ENCODE data around the gene NUBPL.
"Not testable (repeated sequence)": the region's sequence is repeated elsewhere in the genome, so short reads cannot be mapped to it uniquely, and the experiment has no call there.

NUBPL gene

GRCh38 chr14:31659278-31659677, 98.1 kb downstream of the NUBPL start:
- DNase-seq (ENCODE audit: extremely low spot score, insufficient read length, low read depth) (no peak), FAIRE-seq (no peak)

- DNase-seq (ENCODE audit: extremely low spot score, insufficient read length, low read depth): no peak
- peak; percentile 36 for FAIRE-seq
Observed at GRCh38 chr14:31660191-31660590, 99.0 kb downstream of the NUBPL start.

- FAIRE-seq: no peak
- DNase-seq (ENCODE audit: extremely low spot score, insufficient read length, low read depth): no peak
Observed at GRCh38 chr14:31660728-31661127, 99.5 kb downstream of the NUBPL start.

- DNase-seq (ENCODE audit: extremely low spot score, insufficient read length, low read depth): no peak
- no peak for FAIRE-seq
Observed at GRCh38 chr14:31668348-31668747, 107.1 kb downstream of the NUBPL start.

- no peak for DNase-seq (ENCODE audit: extremely low spot score, insufficient read length, low read depth)
- FAIRE-seq: no peak
Observed at GRCh38 chr14:31672709-31673108, 111.5 kb downstream of the NUBPL start.

GRCh38 chr14:31677052-31677451, 115.8 kb downstream of the NUBPL start:
- DNase-seq (ENCODE audit: extremely low spot score, insufficient read length, low read depth) (no peak), FAIRE-seq (no peak)

- DNase-seq (ENCODE audit: extremely low spot score, insufficient read length, low read depth) (no peak), FAIRE-seq (no peak)
Observed at GRCh38 chr14:31677630-31678029, 116.4 kb downstream of the NUBPL start.

- DNase-seq (ENCODE audit: extremely low spot score, insufficient read length, low read depth) (no peak), FAIRE-seq (no peak)
Observed at GRCh38 chr14:31678421-31679249, 117.4 kb downstream of the NUBPL start.

GRCh38 chr14:31682768-31683167, 121.6 kb downstream of the NUBPL start:
- DNase-seq (ENCODE audit: extremely low spot score, insufficient read length, low read depth): no peak
- FAIRE-seq: no peak

GRCh38 chr14:31687726-31688125, 126.5 kb downstream of the NUBPL start:
- DNase-seq (ENCODE audit: extremely low spot score, insufficient read length, low read depth): no peak
- no peak for FAIRE-seq

GRCh38 chr14:31690056-31690455, 128.9 kb downstream of the NUBPL start:
- FAIRE-seq (no peak), DNase-seq (ENCODE audit: extremely low spot score, insufficient read length, low read depth) (no peak)

- DNase-seq (ENCODE audit: extremely low spot score, insufficient read length, low read depth): no peak
- no peak for FAIRE-seq
Observed at GRCh38 chr14:31692376-31692781, 131.2 kb downstream of the NUBPL start.

GRCh38 chr14:31696378-31696777, 135.2 kb downstream of the NUBPL start:
- DNase-seq (ENCODE audit: extremely low spot score, insufficient read length, low read depth) (no peak), FAIRE-seq (no peak)

- DNase-seq (ENCODE audit: extremely low spot score, insufficient read length, low read depth) (no peak), FAIRE-seq (no peak)
Observed at GRCh38 chr14:31699809-31700208, 138.6 kb downstream of the NUBPL start.

GRCh38 chr14:31700282-31701074, 139.3 kb downstream of the NUBPL start:
- FAIRE-seq: no peak
- no peak for DNase-seq (ENCODE audit: extremely low spot score, insufficient read length, low read depth)

- FAIRE-seq: no peak
- no peak for DNase-seq (ENCODE audit: extremely low spot score, insufficient read length, low read depth)
Observed at GRCh38 chr14:31702130-31702529, 140.9 kb downstream of the NUBPL start.

- DNase-seq (ENCODE audit: extremely low spot score, insufficient read length, low read depth): no peak
- no peak for FAIRE-seq
Observed at GRCh38 chr14:31703056-31703455, 141.9 kb downstream of the NUBPL start.

- FAIRE-seq: no peak
- no peak for DNase-seq (ENCODE audit: extremely low spot score, insufficient read length, low read depth)
Observed at GRCh38 chr14:31705731-31706130, 144.5 kb downstream of the NUBPL start.

- FAIRE-seq; DNase-seq (ENCODE audit: extremely low spot score, insufficient read length, low read depth): not testable (repeated sequence)
Observed at GRCh38 chr14:31708661-31709060, 147.5 kb downstream of the NUBPL start.

GRCh38 chr14:31712244-31713127, 151.3 kb downstream of the NUBPL start:
- no peak for DNase-seq (ENCODE audit: extremely low spot score, insufficient read length, low read depth)
- FAIRE-seq: no peak
